ENCODE measurements around the gene PNPLA5.

GRCh38 chr22:43879901-43880540 lies 11.8 kb downstream of the PNPLA5 start:
- TF ChIP-seq FOXM1 (IDR thresholded peaks at IDR 0.05; ENCODE audit: borderline replicate concordance) (no peak), FOXK2 (IDR thresholded peaks at IDR 0.05) (no peak), TARDBP (IDR thresholded peaks at IDR 0.05) (no peak), BHLHE40 (IDR thresholded peaks at IDR 0.05; ENCODE audit: borderline replicate concordance) (no peak), SP1 (IDR thresholded peaks at IDR 0.05) (no peak), HDGF (IDR thresholded peaks at IDR 0.05; ENCODE audit: borderline replicate concordance) (no peak)
